Activated CD8-positive, alpha-beta memory T cell treated with anti-CD3 and anti-CD28 coated beads for 1 hour (primary cell): ENCODE measurements around the gene PPP4R4.
"Not testable (repeated sequence)": the region's sequence is repeated elsewhere in the genome, so short reads cannot be mapped to it uniquely, and the experiment has no call there.

Source experiments
- DNase-seq, 2 donors: peaks; one replicate each; pipeline ENCODE4 v3.0.0-alpha.2; 2020; ENCODE audit warnings: low read depth in 1 of 2; ENCODE audit errors: extremely low read depth in 1 of 2

The PPP4R4 gene

GRCh38 chr14:94144765-94145164 lies 29.4 kb upstream of the PPP4R4 start:
- no peak for DNase-seq

DNA sequence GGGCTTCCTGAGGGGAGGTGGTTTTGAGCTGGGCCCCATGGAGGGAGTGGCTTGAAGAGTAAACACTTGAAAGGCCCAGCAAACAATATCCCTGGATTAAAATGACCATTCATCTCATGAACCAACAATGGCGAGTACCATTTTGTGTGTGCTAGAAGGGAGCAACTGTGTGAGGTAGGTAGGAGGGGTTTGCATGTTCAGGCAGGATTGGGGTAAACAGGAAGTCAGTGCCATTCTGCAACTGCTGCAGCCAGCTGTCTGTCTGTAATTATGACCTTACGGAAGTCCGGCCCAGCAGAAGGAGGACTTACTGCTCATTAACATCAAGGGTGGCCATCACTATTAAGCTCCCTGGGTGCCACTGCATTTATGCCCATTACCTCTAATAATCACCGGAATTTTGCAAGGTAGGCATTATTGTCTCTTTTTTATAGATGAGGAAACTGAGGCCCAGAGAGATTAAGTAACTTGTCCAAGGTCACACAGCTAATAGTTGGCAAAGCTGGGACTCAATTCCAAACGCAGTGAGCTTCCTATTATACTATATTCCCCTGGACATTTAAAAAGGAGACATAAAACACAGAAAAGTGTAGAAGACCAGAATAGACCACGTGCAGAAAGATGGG lies 28.1 kb upstream of the PPP4R4 start:
- DNase-seq = no peak

DNA sequence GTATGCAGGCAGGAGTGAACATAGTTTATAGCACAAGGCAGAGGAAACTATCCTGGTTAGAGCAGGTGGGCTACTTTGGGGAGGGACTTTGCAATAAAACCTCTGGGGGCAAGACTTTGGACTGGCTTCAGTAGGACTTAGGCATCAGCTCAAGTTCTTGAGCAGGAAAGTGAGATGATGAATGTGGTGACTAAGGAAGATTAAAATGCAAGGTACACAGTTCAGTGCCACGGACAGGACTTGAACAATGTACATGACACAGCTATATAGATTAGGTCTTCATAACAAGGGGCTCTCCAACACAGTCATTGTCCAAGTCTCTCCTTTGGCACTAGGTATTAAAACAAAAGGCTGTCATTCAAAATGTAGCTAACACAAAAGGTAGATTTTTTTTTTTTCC lies 21.4 kb upstream of the PPP4R4 start:
- DNase-seq = no peak

DNA sequence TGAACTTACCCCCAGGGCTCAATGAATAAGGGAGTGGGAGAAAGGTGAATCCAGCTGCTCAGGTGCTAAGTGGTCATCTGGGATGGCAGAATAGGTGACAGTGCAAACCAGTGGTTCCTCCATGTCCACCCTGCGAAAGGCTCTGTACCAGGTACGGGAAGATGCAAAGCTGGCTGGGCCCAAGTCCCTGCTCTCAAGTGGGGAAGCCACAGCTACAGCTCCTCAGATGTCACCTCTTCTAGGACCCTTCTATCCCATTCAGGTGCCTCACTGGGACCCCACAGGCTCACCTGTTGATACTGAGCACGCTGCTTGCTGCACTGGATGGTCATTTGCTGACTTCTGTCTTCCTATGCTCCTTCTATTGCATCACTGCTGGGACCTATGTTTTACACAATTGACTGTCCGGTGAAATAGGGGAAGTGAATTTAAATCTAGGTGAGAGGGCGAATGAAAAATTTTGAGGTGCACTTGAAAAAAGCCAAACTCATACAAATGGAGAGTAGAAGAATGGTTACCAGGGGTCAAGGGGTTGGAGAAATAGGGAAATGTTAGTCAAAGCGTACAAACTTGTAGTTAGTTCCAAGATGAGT lies 20.3 kb upstream of the PPP4R4 start:
- no peak for DNase-seq

DNA sequence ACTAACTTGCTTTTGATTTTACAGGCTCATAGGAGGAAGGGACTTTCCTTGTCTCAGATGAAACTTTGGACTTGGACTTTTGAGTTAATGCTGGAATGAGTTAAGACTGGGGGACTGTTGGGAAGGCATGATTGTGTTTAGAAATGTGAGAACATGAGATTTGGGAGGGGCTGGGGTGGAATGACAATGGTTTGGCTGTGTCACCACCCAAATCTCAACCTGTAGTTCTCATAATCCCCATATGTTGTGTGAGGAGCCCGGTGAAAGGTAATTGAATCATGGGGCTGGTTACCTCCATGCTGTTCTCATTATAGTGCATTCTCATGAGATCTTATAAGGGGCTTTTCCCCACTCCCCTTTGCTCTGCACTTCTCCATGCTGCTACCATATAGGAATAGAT lies 18.0 kb upstream of the PPP4R4 start:
- DNase-seq = not testable (repeated sequence)

DNA sequence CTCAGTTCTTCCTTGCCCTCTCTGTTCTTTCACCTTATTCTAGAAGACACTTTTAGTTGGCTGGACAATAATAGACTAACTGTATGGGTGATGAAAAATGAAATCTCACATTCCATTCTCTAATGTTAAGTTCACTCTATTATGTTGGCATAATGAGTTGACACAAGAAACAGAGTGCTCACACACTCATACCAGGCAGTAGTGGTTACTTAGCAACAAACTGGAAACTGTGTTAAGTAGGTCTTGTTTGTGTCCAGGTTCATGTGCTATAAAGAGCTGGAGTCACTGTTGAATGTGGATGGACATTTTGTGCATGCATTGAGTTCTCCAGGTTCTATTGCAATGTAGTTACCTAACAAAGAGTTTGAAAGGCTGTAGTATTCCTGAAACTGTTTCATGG lies 16.9 kb upstream of the PPP4R4 start:
- no peak for DNase-seq

GRCh38 chr14:94158239-94158883 lies 15.8 kb upstream of the PPP4R4 start:
- DNase-seq = no peak

- DNase-seq = no peak
Observed at GRCh38 chr14:94161058-94161457, 13.1 kb upstream of the PPP4R4 start.

DNA sequence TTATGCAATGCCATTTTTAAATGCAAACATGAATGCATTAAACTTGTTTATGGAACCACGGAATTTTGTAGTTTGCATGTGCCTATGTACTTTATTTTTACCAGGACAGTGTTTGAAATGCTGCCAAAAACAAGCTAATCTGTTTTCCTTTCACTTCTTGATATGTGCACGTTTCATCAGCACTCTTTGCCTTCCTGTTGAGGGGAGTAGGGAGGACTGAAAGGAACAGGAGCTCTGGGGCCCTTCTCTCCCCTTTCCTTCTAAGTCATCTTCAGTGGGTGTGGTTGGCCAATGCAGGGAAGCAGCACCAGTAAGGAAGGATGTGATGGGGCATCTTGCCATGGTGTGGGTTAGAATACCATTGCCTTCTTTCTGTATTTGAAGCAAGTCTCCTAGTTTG lies 12.1 kb upstream of the PPP4R4 start:
- DNase-seq = no peak

GRCh38 chr14:94162466-94162865 lies 11.7 kb upstream of the PPP4R4 start:
- DNase-seq = no peak

DNA sequence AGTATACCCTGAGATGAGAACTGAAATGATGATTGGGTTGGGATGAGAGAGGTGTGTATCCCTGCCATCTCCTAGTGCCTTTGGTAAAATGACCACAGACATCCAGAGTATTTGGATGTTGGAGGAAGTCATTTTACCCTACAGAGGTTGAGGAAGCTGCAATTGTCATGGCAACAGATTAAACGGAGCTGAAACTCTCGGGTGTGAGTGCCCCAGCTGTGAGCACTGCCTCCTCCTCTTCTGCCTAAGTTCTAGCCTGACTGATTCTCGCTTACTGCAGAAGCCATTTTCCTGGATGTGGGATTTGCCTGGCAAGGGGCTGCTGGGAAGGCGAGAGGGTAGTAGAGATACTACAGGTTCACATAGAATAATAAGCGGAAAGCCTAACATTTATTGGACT lies 10.3 kb upstream of the PPP4R4 start:
- no peak for DNase-seq

DNA sequence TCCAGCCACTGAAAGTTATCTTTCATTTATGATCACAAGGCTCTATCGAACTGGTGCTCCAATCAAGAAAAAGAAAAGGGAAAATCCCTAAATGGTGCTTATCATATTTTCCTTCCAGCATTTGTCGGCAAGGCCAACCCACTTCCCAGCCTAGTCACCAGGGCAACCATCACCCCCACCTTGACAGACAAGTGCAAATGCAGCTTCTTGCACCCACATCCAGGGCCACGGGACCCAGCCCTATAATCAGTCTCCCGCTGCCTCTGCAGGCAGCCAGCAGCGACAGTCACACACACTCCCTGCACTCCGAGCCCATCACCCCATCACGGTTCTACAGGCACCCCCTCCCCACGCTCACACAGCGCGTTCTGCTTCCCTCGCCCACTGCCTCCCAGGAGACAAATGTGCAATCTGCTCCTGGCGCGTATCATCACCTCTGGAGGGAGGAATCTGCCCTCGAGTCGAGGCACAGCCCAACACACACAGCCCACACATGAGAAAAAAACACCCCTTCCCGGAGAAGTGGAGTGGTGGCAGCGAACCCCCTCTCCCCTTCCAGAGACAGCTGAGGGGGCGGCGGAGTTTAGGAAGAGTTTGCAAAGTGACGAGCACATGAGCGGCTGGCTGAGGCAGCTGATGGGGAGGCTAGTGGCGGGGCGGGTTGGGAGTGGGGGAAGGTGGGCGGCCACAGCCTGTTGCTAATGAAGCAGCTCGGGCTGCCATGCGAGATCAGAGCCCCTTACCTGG lies 9.3 kb upstream of the PPP4R4 start:
- DNase-seq = no peak

DNA sequence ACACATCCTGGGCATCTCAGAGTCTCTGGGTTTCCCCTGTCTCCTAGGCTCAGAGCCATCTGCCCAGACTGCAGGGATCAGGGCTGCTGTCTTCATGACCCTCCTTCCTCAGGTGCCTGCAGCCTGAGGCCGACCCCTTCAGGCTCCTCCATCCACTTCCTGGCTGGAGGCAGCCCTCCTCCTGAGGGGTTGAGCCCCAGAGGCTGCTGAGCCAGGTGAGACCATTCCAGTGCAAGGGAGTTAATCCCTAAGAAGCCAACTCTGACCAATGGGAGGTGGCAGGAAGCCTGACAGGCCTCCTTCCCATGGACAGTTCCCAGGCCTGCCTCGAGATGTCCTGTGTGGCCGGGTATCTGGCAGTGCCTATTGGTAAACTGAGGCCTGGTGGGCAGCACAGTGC lies 8.4 kb upstream of the PPP4R4 start:
- DNase-seq = no peak

DNA sequence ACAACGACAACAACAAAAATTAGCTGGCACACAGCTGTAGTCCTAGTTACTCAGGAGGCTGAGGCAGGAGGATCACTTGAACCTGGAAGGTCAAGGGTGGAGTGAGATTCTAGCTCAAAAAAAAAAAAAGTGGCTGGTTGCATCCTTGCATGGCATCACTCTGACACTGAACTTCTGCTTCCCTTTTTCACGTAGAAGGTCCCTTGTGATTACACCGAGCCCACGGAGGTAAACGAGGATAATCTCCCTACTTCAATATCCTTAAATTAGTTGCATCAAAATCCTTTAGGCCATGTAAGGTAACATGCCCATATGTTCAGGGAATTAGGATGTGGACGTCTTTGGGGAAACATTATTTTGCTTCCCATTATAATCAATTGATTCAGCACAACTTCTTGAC lies 4.0 kb upstream of the PPP4R4 start:
- DNase-seq = no peak

GRCh38 chr14:94171208-94171607 lies 2.9 kb upstream of the PPP4R4 start:
- DNase-seq = no peak

GRCh38 chr14:94172545-94172944 lies 1.6 kb upstream of the PPP4R4 start:
- no peak for DNase-seq

GRCh38 chr14:94173471-94173884 lies 644 bp upstream of the PPP4R4 start:
- DNase-seq = no peak

DNA sequence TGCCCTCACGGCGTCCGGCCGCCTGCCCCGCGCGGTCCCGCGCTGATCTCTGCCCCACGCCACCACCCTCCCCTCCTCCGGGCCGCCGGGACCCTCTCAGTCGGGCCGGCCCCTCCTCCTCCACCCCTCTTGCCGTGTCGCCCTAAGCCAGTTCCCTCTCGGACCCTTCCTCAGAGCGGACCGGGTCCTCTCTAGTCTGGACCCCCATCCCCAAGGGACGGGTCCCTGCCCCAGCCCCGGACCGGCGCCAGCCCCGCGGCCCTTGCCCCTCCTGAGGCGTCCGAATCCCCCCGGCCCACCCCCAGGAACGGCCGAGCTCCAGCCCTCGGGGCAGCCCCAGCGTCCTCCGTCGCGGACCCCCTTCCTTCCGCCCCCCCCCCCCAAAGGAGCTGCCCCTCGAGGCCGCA lies 485 bp downstream of the PPP4R4 start:
- DNase-seq = no peak

- DNase-seq = no peak
Observed at GRCh38 chr14:94175011-94175745, 1.1 kb downstream of the PPP4R4 start.

- no peak for DNase-seq
Observed at GRCh38 chr14:94175747-94176146, 1.6 kb downstream of the PPP4R4 start.

GRCh38 chr14:94176808-94177207 lies 2.7 kb downstream of the PPP4R4 start:
- no peak for DNase-seq
